ENCODE measurements around the gene DNAJB8. TPM values are rescaled to one million over a fixed set of nuclear protein-coding genes. Genes with fewer than 3 reads are reported as not detected.

The DNAJB8 gene
- total RNA-seq, 1 experiment from 2014 or later = not detected

- Mint-ChIP-seq H3K27me3 (ENCODE audit: insufficient read depth, unreplicated experiment) (peaks cover 53% of the 10 kb centered on the region), H3K4me3 (ENCODE audit: unreplicated experiment) (no peak overlapping the region), H3K9me3 (ENCODE audit: unreplicated experiment) (no peaks in the 10 kb centered on the region), H3K36me3 (ENCODE audit: insufficient read depth, unreplicated experiment) (no peaks in the 10 kb centered on the region), H3K27ac (ENCODE audit: low read depth, unreplicated experiment) (no peak overlapping the region), H3K4me1 (ENCODE audit: insufficient read depth, unreplicated experiment) (no peaks in the 10 kb centered on the region)
- CTCF ChIA-PET = interaction anchor here (0.6 to 3.4 kb wide), 4 partner anchors 74 to 301 kb away, joined by 3 to 26 read pairs (median 3); no protein-coding TSS in a partner anchor
- POLR2A ChIA-PET = no interaction called here
- BruUV-seq (replicated peaks) = no TSS peak
- DNase-seq (ENCODE audit: unreplicated experiment) = peak; percentile 14
- intact Hi-C loops (cut with micrococcal nuclease) = loop anchor here (5.0 kb wide), 2 partner anchors 327 to 402 kb away; no protein-coding TSS in a partner anchor
- TF ChIP-seq CTCF (IDR thresholded peaks at IDR 0.05; ENCODE audit: unreplicated experiment) = no peak
Measured at GRCh38 chr3:128499724-128500275, 33.1 kb upstream of the DNAJB8 start.

- ChIA-PET POLR2A (no interaction called here), CTCF (interaction anchor here (0.6 to 3.4 kb wide), 4 partner anchors 73 to 300 kb away, joined by 3 to 26 read pairs (median 3); no protein-coding TSS in a partner anchor)
- no peak for TF ChIP-seq CTCF (IDR thresholded peaks at IDR 0.05; ENCODE audit: unreplicated experiment)
- Mint-ChIP-seq H3K4me3 (ENCODE audit: unreplicated experiment) (no peak overlapping the region), H3K27me3 (ENCODE audit: insufficient read depth, unreplicated experiment) (peaks cover 53% of the 10 kb centered on the region), H3K9me3 (ENCODE audit: unreplicated experiment) (no peaks in the 10 kb centered on the region), H3K4me1 (ENCODE audit: insufficient read depth, unreplicated experiment) (no peaks in the 10 kb centered on the region), H3K36me3 (ENCODE audit: insufficient read depth, unreplicated experiment) (no peaks in the 10 kb centered on the region), H3K27ac (ENCODE audit: low read depth, unreplicated experiment) (no peak overlapping the region)
- intact Hi-C loops (cut with micrococcal nuclease) = loop anchor here (5.0 kb wide), 1 partner anchor 402 kb away; no protein-coding TSS in a partner anchor
- no TSS peak for BruUV-seq (replicated peaks)
- no peak for DNase-seq (ENCODE audit: unreplicated experiment)
Measured at GRCh38 chr3:128498901-128499530, 32.3 kb upstream of the DNAJB8 start.

- H3K4me3 Mint-ChIP-seq (ENCODE audit: unreplicated experiment) = no peak overlapping the region
- CTCF ChIA-PET = interaction anchor here (0.7 to 3.4 kb wide), 3 partner anchors 72 to 320 kb away, joined by 3 to 26 read pairs (median 3); no protein-coding TSS in a partner anchor
- no peaks in the 10 kb centered on the region for H3K4me1 Mint-ChIP-seq (ENCODE audit: insufficient read depth, unreplicated experiment)
- BruUV-seq (replicated peaks) = no TSS peak
- DNase-seq (ENCODE audit: unreplicated experiment) = no peak
- no peaks in the 10 kb centered on the region for H3K36me3 Mint-ChIP-seq (ENCODE audit: insufficient read depth, unreplicated experiment)
- intact Hi-C loops (cut with micrococcal nuclease) = loop anchor here (5.0 kb wide), 1 partner anchor 401 kb away; no protein-coding TSS in a partner anchor
- peaks cover 50% of the 10 kb centered on the region for H3K27me3 Mint-ChIP-seq (ENCODE audit: insufficient read depth, unreplicated experiment)
- H3K27ac Mint-ChIP-seq (ENCODE audit: low read depth, unreplicated experiment) = no peak overlapping the region
- POLR2A ChIA-PET = no interaction called here
- TF ChIP-seq CTCF (IDR thresholded peaks at IDR 0.05; ENCODE audit: unreplicated experiment) = no peak
- H3K9me3 Mint-ChIP-seq (ENCODE audit: unreplicated experiment) = no peaks in the 10 kb centered on the region
Measured at GRCh38 chr3:128498127-128498626, 31.5 kb upstream of the DNAJB8 start.
